ENCODE results near the gene PATJ.

DNA sequence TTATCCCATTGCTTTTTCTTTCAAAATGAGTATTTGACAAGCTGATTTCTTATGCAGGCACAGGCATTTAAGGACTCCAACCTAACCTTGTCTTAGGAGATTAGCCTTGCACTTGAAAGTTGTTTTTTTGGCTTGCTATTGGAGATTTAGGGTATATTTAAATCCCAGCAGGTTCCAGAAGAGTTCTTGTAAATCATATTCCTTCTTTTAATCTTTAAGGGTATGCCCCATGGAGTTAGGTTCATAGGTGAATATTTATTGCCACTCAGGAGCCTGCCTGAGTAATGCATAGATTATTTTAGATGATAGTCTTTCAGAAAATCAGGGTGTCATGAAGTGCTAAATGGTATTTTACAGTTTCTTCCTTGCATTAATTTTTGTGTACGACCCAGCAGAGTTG is 146.5 kb downstream of the PATJ start:
- TF ChIP-seq POLR2A (IDR thresholded peaks at IDR 0.05) (no peak), CTCF (IDR thresholded peaks at IDR 0.05) (no peak)
